Mesodermal cell (in vitro differentiated cells): Measurements from ENCODE around the gene VOPP1.

ENCODE experiments used
- H3K27ac ChIP-seq: 2 replicates; pipeline ENCODE4 v1.7.0; 2013; ENCODE audit warnings: mild to moderate bottlenecking, low read depth, low read length, moderate library complexity; ENCODE audit not compliant: severe bottlenecking
- H3K36me3 ChIP-seq: 2 replicates; pipeline ENCODE4 v1.7.1; 2013; ENCODE audit warnings: mild to moderate bottlenecking, low read length, moderate library complexity; ENCODE audit not compliant: control insufficient read depth, insufficient read depth
- H3K4me1 ChIP-seq: one replicate; pipeline ENCODE4 v1.7.1; 2013; ENCODE audit warnings: mild to moderate bottlenecking, low read length; ENCODE audit not compliant: insufficient read depth, control insufficient read depth, poor library complexity, severe bottlenecking
- H3K4me3 ChIP-seq: 2 replicates; pipeline ENCODE4 v1.7.0; 2013; ENCODE audit warnings: low read length, control low read depth, mild to moderate bottlenecking; ENCODE audit not compliant: insufficient read depth, poor library complexity, severe bottlenecking; ENCODE audit errors: extremely low read depth
- H3K9me3 ChIP-seq: 2 replicates; pipeline ENCODE4 v1.7.1; 2013; ENCODE audit warnings: mild to moderate bottlenecking, low read length, moderate library complexity; ENCODE audit not compliant: control insufficient read depth
- WGBS, 2 experiments: methylation state at CpG; one replicate each; pipeline ENCODE4 v1.1.5; 2013; ENCODE audit warnings: missing lambda C conversion rate in 2 of 2; ENCODE audit not compliant: insufficient coverage in 2 of 2; 5-methylcytosine and 5-hydroxymethylcytosine counted together

VOPP1 gene

DNA sequence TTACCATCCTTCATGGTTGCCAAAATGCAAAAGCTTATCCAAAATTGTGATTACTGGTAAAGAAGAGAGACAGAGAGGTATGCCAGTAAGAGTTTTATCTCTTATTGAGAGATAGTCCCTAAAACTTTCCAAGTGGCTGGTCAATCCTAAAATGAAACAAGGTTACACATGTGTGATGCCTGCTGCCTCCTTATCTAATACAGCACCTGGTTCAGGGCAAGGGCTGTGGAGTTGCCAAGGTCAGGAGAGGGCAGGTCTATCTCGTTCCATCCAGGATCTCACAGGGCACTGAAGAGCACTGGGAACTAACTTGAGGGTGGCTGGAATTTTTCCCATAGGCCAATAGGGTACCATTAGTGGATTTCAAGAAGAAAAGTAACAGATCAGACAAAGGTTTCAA, 18.3 kb downstream of the VOPP1 start:
- Histone ChIP-seq H3K4me1 (peaks cover 44% of the 10 kb centered on the region), H3K4me3 (no peak overlapping the region), H3K9me3 (no peaks in the 10 kb centered on the region), H3K27ac (no peak overlapping the region), H3K36me3 (peaks cover 19% of the 10 kb centered on the region)
- WGBS, 2 experiments, result 100% methylated on average over 1 of the region's 1 CpG; no CpG with 5 or more reads in 1 of the 2 experiments

DNA sequence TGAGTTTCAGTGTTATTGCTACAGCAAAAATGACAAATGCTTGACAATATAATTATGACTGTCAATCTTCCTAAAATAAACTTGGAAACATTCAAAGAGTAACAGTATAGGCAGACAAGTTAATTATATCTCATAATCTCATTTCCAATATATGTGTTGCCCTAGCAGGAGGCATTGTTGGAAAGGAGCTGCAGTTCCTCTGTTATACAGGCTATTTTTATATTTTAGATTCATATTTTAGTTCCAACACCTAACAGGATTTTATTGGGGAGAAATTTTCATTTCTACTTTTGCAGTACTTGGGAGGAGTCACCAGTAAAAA, 19.3 kb downstream of the VOPP1 start:
- Histone ChIP-seq H3K4me1 (peaks cover 38% of the 10 kb centered on the region), H3K27ac (peak overlapping the region; percentile 23), H3K9me3 (no peaks in the 10 kb centered on the region), H3K36me3 (peaks cover 19% of the 10 kb centered on the region), H3K4me3 (no peak overlapping the region)

DNA sequence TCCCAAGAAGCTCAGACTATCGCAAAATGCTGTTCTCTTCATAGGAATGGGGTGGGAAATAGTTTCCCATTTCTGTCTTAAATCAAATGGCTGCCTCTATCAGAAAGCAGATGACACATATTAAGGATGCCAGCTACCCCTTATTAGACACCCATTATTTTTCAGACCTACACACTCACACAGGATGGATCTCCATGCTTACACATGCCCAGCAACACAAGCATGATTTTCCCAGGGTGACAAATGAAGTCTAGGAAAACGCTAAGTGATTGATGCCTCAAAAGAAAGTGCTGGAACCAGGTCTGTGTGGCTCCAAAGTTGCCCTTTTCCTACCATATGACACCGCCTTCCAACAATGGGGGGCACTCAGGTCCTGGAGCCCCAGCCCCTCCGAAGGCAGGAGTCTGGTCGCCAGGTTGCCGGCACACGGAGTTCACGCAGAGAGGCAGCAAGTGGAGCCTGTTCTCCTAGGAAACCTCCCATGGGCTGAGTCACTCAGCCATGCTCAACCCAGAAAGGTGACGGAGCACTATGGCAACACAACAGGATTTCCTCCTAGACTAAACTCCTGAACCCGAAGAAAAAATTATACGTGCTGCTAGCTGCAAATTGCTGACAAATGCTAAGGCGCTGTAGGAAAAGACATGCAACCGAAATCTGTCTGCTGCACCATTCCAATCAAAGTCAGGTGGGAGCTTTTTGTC, 19.8 kb downstream of the VOPP1 start:
- peak overlapping the region; percentile 23 for H3K27ac ChIP-seq
- no peak overlapping the region for H3K4me3 ChIP-seq
- WGBS, 2 experiments, result 71 to 85% methylated on average over 6 to 12 of the region's 13 CpGs
- H3K9me3 ChIP-seq, result no peaks in the 10 kb centered on the region
- H3K36me3 ChIP-seq, result peaks cover 19% of the 10 kb centered on the region
- peaks cover 33% of the 10 kb centered on the region for H3K4me1 ChIP-seq

DNA sequence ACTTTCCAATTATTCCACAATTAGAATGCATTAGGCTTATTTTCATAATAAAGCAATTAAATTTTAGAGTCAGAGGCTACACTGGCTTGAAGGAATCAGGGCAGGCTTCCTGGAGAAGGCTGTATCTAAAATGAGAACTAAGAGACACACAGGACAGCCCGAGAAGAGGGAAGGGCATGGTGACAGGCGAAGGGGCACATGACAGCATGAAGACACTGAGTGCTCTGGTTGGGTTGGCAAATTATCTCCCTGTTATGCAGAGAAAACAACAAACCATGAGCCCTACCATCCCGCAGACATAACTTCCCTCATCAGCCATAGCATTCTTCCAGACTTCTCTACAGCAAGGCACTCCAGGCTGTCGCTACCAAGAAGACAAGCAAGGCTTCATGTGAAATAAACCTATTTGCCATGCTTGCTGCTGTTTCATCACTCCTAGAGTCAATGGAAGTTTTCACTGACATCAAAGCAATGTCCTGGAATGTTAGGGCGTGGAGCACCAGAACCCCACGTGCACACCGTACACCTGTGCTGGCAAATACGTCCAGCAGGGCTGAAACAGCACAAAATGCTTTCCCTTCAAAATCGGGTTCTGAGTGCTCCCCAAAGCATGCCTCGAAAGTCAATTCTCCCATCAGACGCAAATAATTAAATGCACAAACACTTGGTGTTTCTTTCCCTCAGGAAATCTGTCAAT, 21.3 kb downstream of the VOPP1 start:
- H3K27ac ChIP-seq, result no peak overlapping the region
- 89 to 93% methylated on average over 9 to 10 of the region's 11 CpGs for WGBS, 2 experiments
- peaks cover 16% of the 10 kb centered on the region for H3K36me3 ChIP-seq
- H3K4me1 ChIP-seq, result peaks cover 35% of the 10 kb centered on the region
- no peaks in the 10 kb centered on the region for H3K9me3 ChIP-seq
- no peak overlapping the region for H3K4me3 ChIP-seq

DNA sequence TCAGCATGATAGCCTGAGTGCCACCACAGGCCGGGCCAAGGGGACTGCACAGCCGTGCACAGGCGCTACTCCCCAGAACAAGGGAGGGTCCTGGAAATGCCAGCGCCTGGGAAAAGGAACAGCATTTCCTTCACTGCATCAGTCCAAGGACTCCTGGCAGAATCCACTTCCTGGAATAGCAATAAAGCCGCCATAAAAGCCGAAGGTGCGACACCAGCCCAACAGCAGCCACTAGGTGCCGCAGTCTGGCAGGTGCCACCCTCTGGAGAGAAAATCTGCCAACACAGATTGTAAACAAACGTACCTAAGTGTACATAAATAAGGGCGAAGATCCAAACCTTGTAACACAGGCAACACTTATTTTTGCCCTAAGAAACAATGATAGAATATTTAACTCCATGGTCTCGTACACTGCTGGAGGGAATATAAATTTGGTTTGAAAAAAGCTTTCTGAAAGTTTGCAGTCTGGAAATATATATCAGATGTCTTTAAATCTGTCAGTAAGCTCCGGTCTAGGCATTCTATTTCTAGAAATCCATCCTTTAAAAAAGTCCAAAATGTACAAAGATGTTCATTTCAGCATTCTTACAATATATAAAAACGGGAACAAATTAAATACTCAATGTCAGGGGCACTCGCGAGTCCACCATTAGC, 22.2 kb downstream of the VOPP1 start:
- WGBS, 2 experiments, result 99 to 100% methylated on average over 9 to 10 of the region's 15 CpGs
- Histone ChIP-seq H3K4me1 (peaks cover 40% of the 10 kb centered on the region), H3K27ac (no peak overlapping the region), H3K36me3 (peaks cover 8% of the 10 kb centered on the region), H3K9me3 (no peaks in the 10 kb centered on the region), H3K4me3 (no peak overlapping the region)

DNA sequence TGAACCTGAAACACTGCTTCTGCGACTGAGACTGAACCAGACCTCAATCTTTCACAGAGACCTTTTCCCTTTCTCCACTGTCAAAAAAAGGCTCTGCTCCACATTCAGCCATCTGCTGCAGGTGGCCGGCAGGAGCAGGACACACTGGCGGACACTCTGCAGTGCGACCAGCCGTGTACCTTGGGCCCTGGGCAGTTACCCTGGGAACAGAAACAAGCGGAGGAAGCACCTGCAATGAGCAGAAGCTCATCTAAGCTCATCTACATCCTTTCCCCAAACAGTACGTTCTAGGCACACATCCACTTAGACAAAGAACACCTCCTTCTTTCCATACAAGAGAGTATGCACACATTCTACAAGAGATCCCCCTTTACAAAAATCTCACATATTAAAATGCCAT, 22.8 kb downstream of the VOPP1 start:
- Histone ChIP-seq H3K9me3 (no peaks in the 10 kb centered on the region), H3K4me3 (no peak overlapping the region), H3K4me1 (peaks cover 39% of the 10 kb centered on the region), H3K27ac (no peak overlapping the region), H3K36me3 (peaks cover 3% of the 10 kb centered on the region)
- 92 to 94% methylated on average over 6 to 7 of the region's 7 CpGs for WGBS, 2 experiments

DNA sequence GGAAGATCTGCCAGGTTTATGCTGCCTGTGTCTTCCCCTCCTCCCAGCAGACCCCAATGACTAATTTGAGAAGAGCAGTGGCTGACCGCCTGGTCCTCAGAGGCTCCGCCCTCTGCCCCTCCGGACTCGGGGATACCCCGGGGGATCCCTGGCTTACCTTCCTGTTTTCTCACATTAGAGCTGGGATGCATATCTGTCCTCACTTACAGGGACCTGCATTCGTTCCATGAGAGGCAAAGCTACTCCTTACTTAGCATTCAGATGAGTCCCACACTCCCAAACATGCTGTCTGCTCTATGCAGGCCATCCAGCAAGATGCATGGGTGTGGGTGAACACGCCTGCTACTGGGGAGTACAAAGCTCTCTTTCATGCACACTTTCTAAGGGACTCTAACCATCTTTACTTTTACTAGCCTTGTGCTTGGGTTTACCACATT, 24.0 kb downstream of the VOPP1 start:
- Histone ChIP-seq H3K9me3 (no peaks in the 10 kb centered on the region), H3K27ac (no peak overlapping the region), H3K4me1 (peaks cover 29% of the 10 kb centered on the region), H3K4me3 (no peak overlapping the region), H3K36me3 (peaks cover 10% of the 10 kb centered on the region)
- 68 to 87% methylated on average over 6 to 7 of the region's 7 CpGs for WGBS, 2 experiments

DNA sequence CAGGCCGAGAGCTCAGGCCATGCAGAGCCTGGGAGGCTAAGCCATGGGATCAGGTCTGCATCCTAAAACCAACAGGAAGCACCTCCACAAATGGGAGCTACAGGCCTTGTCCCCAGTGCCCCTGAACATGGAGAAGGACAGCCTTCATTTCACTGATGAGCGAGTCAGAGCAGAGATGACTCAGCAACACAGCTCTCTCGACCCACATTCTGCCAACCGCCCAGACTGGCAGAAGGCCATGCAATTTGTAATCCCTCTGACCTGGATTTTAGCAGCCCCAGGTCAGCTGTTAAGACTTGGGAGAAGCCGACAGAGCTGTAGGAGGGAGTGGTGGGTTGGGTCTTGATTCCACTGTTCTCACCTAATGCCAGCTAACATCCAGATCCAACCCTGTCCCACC, 25.5 kb downstream of the VOPP1 start:
- H3K4me3 ChIP-seq, result no peak overlapping the region
- peaks cover 13% of the 10 kb centered on the region for H3K36me3 ChIP-seq
- WGBS, 2 experiments, result 68 to 85% methylated on average over 2 to 4 of the region's 5 CpGs
- no peak overlapping the region for H3K27ac ChIP-seq
- H3K4me1 ChIP-seq, result peaks cover 15% of the 10 kb centered on the region
- no peaks in the 10 kb centered on the region for H3K9me3 ChIP-seq

DNA sequence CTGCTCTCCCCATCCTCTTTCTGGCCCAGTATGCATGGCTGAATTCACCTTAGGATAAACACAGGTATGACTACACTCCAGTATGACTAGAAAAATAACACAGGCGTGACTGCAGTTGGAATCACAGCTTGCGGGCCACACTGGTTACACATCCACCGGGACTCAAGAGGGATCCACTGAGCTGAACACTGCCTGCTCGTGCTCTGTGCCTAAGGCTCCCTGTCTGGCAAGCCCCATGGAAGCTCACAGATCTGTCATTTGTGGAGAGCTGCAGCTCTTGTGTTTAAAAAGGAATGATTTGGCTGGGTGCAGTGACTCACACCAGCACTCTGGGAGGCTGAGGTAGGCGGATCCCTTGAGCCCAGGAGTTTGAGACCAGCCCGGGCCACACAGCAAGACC, 26.8 kb downstream of the VOPP1 start:
- Histone ChIP-seq H3K4me1 (peaks cover 13% of the 10 kb centered on the region), H3K4me3 (no peak overlapping the region), H3K27ac (no peak overlapping the region), H3K36me3 (peaks cover 16% of the 10 kb centered on the region), H3K9me3 (no peaks in the 10 kb centered on the region)
- WGBS, 2 experiments, result 81 to 90% methylated on average over 5 to 6 of the region's 6 CpGs

DNA sequence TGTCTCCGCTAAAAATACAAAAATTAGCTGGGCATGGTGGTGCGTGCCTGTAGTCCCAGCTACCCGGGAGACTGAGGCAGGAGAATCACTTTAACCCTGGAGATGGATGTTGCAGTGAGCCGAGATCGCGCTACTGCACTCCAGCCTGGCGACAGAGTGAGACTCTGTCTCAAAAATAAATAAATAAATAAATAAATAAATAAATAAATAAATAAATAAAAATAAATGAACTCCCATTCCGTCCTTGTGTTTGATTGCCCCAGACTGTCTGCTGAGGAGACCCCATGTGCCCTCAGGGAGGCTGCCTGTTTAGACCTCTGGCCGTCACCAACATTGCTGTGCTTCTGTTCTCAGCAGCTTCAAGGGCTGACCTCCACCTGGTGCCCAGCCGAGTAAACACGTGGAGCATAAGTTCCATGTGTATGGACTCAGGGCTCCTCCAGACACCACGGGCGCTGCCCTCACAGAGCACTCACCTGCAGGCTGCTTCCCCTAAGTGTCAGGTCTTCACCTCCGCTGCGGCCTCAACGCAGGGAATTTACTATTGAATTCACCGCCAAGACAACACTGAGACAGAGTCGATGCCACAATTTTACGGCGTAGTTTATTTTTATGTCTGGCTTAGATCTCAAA, 32.0 kb downstream of the VOPP1 start:
- 87 to 90% methylated on average over 11 to 13 of the region's 20 CpGs for WGBS, 2 experiments
- H3K4me1 ChIP-seq, result peaks cover 5% of the 10 kb centered on the region

More for the DNA sequence above, 32.0 kb downstream of the VOPP1 start:
- H3K36me3 ChIP-seq, result peaks cover 18% of the 10 kb centered on the region
- H3K9me3 ChIP-seq, result no peaks in the 10 kb centered on the region
- no peak overlapping the region for H3K27ac ChIP-seq
- H3K4me3 ChIP-seq, result no peak overlapping the region
